ENCODE measurements around the gene CYB561A3.

GRCh38 chr11:61342207-61342803 lies 19.4 kb downstream of the CYB561A3 start:
- no peak for TF ChIP-seq CTCF (IDR thresholded peaks at IDR 0.05)
- no peak for TF ChIP-seq EP300 (IDR thresholded peaks at IDR 0.05; ENCODE audit: low read depth)
- no peak for TF ChIP-seq POLR2AphosphoS5 (IDR thresholded peaks at IDR 0.05)
